ENCODE results near the gene NFE2L3.

Gene NFE2L3

DNA sequence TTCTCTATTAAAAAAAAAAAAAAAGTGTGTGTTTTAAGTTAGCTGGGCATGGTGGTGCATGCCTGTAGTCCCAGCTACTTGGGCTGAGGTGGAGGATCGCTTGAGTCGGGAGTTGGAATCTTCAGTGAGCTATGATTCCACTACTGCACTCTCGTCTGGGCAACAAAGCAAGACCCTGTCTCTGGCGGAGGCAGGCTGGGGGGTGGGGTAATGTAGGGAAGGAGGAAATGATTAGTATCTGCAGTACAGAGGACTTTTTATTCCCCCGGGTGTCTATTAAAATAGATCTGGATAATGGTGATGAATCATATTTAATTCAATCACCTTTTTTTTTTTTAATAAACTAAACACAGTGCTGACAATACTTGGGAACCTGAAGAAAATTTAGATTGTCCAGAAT lies 56.0 kb downstream of the NFE2L3 start:
- ATAC-seq = no peak; the same call in 1 of the 3 replicates
- peak; percentile 53; the same call in 1 of the 2 replicates for TF ChIP-seq ZFP3 (CRISPR knock-in tag; IDR thresholded peaks at IDR 0.05)
- TF ChIP-seq ZFP30 (CRISPR knock-in tag; IDR thresholded peaks at IDR 0.05) = no peak

DNA sequence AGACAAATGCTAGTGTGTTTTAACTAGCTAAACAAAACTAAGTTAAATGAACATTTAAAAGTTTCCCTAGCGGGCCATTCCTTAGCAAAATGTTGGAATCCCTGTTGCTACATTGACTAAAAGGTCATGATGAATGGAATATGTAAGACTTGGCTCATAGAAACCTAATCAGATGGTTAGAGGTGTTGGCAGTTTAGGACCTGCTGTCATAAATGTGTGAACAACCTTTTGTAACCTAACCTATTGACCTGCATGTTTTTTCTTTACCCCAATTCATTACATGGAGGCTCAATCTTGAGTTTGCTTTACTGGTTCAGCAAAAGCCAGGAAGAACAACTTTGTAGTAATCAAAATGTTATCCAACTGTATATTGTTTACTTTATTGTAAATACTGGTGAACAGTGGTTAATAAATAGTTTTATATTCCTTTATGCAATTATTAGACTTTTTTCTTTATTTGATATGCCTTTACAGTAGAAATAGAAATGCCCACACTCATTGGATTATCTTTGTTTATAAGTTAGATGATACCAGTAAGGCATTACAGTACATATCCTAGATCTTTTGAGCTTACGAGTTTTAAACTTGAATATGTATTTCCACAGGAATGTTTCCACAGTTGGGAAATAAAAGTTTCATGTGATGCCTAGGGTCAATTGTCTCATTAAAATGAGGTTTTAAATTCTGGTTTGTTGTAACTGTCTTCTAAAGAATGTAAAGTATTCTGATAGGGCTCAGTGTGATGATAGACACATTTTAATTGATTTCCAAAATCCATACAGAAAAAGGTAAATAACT lies 61.1 kb downstream of the NFE2L3 start:
- TF ChIP-seq, protein P1, sequence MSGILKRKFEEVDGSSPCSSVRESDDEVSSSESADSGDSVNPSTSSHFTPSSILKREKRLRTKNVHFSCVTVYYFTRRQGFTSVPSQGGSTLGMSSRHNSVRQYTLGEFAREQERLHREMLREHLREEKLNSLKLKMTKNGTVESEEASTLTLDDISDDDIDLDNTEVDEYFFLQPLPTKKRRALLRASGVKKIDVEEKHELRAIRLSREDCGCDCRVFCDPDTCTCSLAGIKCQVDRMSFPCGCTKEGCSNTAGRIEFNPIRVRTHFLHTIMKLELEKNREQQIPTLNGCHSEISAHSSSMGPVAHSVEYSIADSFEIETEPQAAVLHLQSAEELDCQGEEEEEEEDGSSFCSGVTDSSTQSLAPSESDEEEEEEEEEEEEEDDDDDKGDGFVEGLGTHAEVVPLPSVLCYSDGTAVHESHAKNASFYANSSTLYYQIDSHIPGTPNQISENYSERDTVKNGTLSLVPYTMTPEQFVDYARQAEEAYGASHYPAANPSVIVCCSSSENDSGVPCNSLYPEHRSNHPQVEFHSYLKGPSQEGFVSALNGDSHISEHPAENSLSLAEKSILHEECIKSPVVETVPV (CRISPR knock-in tag; IDR thresholded peaks at IDR 0.05) = peak; percentile 68
- no peak for TF ChIP-seq GLIS3 (CRISPR knock-in tag; IDR thresholded peaks at IDR 0.05)
- no peak; the same call in 1 of the 2 replicates for TF ChIP-seq TOX (CRISPR knock-in tag; IDR thresholded peaks at IDR 0.05; ENCODE audit: borderline replicate concordance)
- TF ChIP-seq, protein P2, sequence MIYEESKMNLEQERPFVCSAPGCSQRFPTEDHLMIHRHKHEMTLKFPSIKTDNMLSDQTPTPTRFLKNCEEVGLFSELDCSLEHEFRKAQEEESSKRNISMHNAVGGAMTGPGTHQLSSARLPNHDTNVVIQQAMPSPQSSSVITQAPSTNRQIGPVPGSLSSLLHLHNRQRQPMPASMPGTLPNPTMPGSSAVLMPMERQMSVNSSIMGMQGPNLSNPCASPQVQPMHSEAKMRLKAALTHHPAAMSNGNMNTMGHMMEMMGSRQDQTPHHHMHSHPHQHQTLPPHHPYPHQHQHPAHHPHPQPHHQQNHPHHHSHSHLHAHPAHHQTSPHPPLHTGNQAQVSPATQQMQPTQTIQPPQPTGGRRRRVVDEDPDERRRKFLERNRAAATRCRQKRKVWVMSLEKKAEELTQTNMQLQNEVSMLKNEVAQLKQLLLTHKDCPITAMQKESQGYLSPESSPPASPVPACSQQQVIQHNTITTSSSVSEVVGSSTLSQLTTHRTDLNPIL (CRISPR knock-in tag; IDR thresholded peaks at IDR 0.05; ENCODE audit: low read depth) = peak; percentile 64; the same call in 1 of the 2 replicates
- no peak for TF ChIP-seq CSDC2 (CRISPR knock-in tag; IDR thresholded peaks at IDR 0.05)
- TF ChIP-seq, protein P3, sequence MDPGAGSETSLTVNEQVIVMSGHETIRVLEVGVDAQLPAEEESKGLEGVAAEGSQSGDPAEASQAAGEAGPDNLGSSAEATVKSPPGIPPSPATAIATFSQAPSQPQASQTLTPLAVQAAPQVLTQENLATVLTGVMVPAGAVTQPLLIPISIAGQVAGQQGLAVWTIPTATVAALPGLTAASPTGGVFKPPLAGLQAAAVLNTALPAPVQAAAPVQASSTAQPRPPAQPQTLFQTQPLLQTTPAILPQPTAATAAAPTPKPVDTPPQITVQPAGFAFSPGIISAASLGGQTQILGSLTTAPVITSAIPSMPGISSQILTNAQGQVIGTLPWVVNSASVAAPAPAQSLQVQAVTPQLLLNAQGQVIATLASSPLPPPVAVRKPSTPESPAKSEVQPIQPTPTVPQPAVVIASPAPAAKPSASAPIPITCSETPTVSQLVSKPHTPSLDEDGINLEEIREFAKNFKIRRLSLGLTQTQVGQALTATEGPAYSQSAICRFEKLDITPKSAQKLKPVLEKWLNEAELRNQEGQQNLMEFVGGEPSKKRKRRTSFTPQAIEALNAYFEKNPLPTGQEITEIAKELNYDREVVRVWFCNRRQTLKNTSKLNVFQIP (CRISPR knock-in tag; IDR thresholded peaks at IDR 0.05; ENCODE audit: borderline replicate concordance, low read depth) = peak; percentile 30; the same call in 1 of the 2 replicates
- TF ChIP-seq ARNTL (CRISPR knock-in tag; IDR thresholded peaks at IDR 0.05; ENCODE audit: borderline replicate concordance, low read depth) = 0 out of 2 replicates have a peak, but pooled peaks have one; percentile 37
- no peak for TF ChIP-seq ZNF70 (CRISPR knock-in tag; IDR thresholded peaks at IDR 0.05)
- no peak for TF ChIP-seq RARB (CRISPR knock-in tag; IDR thresholded peaks at IDR 0.05)
- no peak for TF ChIP-seq ISL1 (CRISPR knock-in tag; IDR thresholded peaks at IDR 0.05)
- no peak for TF ChIP-seq OSR1 (CRISPR knock-in tag; IDR thresholded peaks at IDR 0.05)
- no peak for TF ChIP-seq ZFP30 (CRISPR knock-in tag; IDR thresholded peaks at IDR 0.05)
- TF ChIP-seq TCF4 (CRISPR knock-in tag; IDR thresholded peaks at IDR 0.05; ENCODE audit: borderline replicate concordance) = no peak
- TF ChIP-seq PPARA (CRISPR knock-in tag; IDR thresholded peaks at IDR 0.05; ENCODE audit: borderline replicate concordance) = no peak
- no peak for TF ChIP-seq ZC3H10 (CRISPR knock-in tag; IDR thresholded peaks at IDR 0.05)
- no peak for TF ChIP-seq SNAI2 (CRISPR knock-in tag; IDR thresholded peaks at IDR 0.05)
- TF ChIP-seq, protein P4, sequence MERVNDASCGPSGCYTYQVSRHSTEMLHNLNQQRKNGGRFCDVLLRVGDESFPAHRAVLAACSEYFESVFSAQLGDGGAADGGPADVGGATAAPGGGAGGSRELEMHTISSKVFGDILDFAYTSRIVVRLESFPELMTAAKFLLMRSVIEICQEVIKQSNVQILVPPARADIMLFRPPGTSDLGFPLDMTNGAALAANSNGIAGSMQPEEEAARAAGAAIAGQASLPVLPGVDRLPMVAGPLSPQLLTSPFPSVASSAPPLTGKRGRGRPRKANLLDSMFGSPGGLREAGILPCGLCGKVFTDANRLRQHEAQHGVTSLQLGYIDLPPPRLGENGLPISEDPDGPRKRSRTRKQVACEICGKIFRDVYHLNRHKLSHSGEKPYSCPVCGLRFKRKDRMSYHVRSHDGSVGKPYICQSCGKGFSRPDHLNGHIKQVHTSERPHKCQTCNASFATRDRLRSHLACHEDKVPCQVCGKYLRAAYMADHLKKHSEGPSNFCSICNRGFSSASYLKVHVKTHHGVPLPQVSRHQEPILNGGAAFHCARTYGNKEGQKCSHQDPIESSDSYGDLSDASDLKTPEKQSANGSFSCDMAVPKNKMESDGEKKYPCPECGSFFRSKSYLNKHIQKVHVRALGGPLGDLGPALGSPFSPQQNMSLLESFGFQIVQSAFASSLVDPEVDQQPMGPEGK (CRISPR knock-in tag; IDR thresholded peaks at IDR 0.05; ENCODE audit: borderline replicate concordance) = peak; percentile 30; the same call in 1 of the 2 replicates
- no peak for TF ChIP-seq ZFP3 (CRISPR knock-in tag; IDR thresholded peaks at IDR 0.05)
- TF ChIP-seq, protein P5, sequence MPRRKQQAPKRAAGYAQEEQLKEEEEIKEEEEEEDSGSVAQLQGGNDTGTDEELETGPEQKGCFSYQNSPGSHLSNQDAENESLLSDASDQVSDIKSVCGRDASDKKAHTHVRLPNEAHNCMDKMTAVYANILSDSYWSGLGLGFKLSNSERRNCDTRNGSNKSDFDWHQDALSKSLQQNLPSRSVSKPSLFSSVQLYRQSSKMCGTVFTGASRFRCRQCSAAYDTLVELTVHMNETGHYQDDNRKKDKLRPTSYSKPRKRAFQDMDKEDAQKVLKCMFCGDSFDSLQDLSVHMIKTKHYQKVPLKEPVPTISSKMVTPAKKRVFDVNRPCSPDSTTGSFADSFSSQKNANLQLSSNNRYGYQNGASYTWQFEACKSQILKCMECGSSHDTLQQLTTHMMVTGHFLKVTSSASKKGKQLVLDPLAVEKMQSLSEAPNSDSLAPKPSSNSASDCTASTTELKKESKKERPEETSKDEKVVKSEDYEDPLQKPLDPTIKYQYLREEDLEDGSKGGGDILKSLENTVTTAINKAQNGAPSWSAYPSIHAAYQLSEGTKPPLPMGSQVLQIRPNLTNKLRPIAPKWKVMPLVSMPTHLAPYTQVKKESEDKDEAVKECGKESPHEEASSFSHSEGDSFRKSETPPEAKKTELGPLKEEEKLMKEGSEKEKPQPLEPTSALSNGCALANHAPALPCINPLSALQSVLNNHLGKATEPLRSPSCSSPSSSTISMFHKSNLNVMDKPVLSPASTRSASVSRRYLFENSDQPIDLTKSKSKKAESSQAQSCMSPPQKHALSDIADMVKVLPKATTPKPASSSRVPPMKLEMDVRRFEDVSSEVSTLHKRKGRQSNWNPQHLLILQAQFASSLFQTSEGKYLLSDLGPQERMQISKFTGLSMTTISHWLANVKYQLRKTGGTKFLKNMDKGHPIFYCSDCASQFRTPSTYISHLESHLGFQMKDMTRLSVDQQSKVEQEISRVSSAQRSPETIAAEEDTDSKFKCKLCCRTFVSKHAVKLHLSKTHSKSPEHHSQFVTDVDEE (CRISPR knock-in tag; IDR thresholded peaks at IDR 0.05) = no peak
- no peak for ATAC-seq

All from SK-N-SH treated with all-trans-retinoic acid at 6 μM for 48 hours (cell line).